T-helper 2 cell (primary cell): ENCODE measurements around the gene ADGRV1.
"Not testable (repeated sequence)": the region's sequence is repeated elsewhere in the genome, so short reads cannot be mapped to it uniquely, and the experiment has no call there.

Source experiments
- DNase-seq, 5 experiments: peaks; one replicate each; pipeline versions ENCODE4 v3.0.0 to v3.0.0-alpha.2; 2012 to 2022

The ADGRV1 gene

DNA sequence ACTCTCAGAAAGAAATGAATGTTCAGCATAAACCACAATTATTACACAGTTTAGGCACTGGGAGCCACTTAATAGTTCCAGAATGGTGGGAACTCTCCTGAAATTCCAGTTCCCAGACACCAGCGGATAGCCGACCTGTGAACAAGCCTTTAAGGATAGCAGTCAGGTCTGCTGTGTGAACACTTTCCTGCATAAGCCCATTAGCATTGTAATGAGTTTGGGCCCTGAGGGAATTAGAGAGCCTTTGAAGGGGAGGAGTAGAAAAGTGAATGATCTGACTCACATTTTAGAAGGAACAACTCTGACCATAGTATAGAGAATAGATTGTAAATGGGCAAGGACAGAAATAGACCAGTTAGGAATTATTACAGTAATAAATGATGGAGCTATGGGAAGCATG is 189.1 kb downstream of the ADGRV1 start:
- no peak for DNase-seq

DNA sequence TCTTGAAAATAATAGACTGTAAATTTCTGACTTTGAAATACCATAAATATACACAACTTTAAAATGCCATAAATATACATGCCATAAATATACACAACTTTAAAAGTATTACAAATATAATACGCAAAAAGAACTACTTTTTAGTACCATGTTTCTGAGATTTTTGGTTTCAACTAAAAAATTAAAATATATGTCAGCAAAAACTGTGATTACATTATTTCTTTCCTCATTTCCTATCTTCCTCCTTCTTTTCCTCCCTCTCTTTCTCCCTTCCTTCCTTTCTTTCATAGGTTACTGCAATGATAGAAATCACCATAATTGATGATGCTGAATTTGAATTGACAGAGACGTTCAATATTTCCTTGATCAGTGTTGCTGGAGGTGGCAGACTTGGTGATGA is 200.5 kb downstream of the ADGRV1 start:
- no peak for DNase-seq

DNA sequence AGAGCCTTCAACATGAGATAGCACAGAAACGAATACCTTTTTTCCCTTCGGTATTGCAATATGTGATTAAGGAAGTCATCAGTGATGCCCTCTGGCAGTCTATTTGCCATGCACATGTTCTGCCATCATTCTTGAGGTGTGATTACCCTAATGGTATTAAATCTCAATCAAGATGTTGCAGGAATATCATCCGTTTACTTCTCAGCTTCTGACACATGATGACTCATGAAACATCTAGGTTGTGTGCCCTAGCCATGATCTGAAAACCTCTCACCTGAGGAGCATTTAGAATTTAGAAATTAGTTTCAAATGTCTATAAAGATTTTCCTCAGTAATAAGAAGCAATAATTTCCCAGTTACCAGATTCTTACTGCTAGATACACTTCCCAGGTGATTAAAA is 209.1 kb downstream of the ADGRV1 start:
- no peak for DNase-seq

DNA sequence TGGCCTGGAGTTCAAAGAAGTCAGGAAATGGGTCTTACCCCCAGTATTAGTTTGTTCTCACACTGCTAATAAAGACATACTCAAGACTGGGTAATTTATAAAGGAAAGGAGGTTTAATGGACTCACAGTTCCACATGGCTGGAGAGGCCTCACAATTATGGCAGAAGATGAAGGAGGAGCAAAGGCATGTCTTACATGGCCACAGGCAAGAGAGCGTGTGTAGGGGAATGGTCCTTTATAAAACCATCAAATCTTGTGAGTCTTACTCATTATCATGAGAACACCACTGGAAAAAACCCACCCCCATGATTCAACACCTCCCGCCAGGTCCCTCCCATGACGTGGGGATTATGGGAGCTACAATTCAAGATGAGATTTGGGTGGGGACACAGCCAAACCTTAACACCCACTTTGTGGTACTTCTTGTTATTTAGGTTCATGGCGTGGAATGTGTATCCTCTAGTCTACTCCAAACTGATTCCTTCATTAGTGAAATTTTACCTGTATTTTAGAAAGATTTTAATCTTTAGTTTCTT is 211.5 kb downstream of the ADGRV1 start:
- not testable (repeated sequence) for DNase-seq

DNA sequence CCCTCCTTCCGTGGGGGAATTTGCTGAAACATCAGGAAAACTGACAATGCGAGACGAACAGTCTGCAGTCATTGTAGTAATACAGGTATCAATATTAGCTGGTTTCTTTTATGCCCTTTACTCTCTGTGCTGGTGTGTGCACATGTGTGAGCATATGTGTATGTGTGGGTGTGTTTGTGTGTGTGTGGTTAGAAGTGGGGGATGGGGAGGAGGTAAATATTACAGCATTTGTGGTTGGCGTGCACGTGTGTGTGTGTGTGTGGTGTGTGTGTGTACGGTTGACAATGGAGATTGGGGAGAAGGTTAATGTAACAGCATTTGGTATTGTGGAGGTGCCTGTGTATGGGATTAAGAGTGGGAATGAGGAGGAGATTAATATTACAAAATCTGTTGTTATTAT is 219.4 kb downstream of the ADGRV1 start:
- no peak for DNase-seq

DNA sequence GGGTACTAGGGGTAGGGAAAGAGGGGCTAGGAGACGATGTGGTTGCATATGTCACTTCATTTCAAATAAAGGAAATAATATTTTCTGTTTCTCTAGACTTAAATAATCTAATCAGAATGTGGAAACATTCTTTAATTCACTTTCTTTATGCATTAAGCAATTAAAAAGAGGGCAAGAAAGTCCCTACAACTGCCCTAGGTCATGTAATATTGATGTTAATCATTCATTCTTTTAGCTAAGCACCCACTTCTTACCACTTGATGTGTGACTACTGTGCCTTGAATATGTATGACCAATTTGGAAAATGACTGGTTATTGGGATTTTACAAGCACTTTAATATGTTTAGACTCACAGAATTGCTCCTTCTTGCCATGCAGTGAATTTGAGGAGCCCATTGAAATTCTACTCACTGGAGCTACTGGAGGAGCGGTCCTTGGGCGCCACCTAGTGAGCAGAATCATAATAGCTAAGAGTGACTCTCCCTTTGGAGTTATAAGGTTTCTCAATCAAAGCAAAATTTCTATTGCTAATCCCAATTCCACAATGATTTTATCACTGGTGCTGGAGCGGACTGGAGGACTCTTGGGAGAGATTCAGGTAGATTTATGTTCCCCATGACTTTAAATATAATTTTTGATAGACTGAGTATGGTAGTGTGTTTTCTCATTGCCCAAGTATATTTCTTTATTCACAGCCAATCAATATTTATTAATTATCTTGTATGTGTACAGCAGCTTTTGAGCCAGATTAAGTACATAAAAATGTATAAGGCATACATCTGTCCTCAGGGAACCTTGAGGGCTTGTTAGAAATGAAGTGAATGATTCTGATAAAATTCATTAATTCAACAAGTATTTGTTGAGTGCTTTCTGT is 225.1 kb downstream of the ADGRV1 start:
- peak in 4 of 5 experiments; percentile 34 to 49 (median 44) for DNase-seq

DNA sequence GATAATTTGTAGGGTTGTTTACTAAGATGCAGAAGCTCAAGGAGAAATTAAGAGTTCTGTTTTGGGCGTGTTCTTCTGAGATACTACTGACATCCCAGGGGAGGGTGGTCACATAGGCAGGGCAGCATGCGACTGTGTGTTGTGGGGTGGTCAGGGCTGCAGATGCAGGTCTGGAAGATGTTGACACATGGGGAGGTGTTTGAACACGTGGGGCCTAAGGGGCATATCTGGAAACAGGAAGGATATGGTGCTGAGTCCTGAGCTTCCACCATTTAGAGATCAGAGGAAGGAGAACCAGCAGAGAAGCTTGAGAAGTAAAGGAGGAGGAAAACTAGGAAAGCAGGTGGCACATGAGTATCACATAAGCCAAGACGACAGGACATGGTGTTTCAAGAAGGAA is 228.2 kb downstream of the ADGRV1 start:
- DNase-seq, result no peak

DNA sequence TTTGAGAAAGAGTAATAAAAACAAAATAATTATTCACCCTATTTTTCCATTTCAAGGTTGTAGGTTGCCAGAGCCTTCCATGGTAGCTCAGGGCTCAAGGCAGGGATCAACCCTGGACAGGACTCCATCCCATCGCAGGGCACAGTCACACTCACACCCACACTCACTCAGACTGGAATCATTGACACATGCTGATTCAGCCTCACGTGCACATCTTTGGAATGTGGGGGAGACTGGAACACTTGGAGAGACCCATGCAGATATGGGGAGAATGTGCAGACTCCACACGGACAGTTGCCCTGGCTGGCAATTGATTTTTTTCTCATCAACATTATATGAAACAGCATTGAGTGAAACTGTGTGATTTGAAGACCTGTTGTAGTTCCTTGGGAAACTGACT is 234.1 kb downstream of the ADGRV1 start:
- DNase-seq, result no peak

DNA sequence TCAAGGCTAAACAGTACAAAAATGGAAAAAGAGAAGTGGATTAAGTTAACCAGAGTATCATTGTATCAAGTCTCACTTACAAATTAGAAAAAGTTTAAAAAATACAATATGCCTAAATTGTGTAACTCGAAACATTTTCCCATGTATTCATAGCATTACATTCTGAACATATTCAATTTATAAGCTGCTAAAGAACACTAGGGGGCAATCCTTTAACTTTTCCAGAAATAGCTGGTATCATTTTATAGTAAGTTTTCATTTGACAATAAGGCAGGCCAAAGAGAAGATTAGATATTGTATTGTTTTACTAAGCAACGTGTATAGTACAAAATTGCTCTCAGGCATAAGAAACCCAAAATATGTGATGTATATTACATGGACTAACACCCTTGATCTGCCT is 234.6 kb downstream of the ADGRV1 start:
- no peak for DNase-seq

DNA sequence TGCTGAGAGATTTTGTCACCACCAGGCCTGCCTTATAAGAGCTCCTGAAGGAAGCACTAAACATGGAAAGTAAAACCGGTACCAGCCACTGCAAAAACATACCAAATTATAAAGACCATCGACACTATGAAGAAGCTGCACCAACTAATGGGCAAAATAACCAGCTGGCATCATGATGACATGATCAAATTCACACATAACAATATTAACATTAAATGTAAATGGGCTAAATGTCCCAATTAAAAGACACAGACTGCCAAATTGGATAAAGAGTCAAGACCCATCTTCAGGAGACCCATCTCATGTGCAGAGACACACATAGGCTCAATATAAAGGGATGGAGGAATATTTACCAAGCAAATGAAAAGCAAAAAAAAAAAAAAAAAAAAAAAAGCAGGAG is 238.3 kb downstream of the ADGRV1 start:
- not testable (repeated sequence) for DNase-seq

DNA sequence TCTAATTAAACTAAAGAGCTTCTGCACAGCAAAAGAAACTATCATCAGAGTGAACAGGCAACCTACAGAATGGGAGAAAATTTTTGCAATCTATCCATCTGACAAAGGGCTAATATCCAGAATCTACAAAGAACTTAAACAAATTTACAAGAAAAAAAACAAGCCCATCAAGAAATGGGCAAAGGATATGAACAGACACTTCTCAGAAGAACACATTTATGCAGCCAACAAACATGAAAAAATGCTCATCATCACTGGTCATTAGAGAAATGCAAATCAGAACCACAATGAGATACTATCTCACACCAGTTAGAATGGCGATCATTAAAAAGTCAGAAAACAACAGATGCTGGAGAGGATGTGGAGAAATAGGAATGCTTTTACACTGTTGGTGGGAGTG is 241.5 kb downstream of the ADGRV1 start:
- DNase-seq, result not testable (repeated sequence)

DNA sequence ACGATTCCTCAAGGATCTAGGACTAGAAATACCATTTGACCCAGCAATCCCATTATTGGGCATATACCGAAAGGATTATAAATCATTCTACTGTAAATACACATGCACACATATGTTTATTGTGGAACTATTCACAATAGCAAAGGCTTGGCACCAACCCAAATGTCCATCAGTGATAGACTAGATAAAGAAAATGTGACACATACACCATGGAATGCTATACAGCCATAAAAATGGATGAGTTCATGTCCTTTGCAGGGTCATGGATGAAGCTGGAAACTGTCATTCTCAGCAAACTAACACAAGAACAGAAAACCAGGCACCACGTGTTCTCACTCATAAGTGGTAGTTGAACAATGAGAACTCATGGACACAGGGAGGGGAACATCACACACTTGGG is 241.9 kb downstream of the ADGRV1 start:
- not testable (repeated sequence) for DNase-seq

DNA sequence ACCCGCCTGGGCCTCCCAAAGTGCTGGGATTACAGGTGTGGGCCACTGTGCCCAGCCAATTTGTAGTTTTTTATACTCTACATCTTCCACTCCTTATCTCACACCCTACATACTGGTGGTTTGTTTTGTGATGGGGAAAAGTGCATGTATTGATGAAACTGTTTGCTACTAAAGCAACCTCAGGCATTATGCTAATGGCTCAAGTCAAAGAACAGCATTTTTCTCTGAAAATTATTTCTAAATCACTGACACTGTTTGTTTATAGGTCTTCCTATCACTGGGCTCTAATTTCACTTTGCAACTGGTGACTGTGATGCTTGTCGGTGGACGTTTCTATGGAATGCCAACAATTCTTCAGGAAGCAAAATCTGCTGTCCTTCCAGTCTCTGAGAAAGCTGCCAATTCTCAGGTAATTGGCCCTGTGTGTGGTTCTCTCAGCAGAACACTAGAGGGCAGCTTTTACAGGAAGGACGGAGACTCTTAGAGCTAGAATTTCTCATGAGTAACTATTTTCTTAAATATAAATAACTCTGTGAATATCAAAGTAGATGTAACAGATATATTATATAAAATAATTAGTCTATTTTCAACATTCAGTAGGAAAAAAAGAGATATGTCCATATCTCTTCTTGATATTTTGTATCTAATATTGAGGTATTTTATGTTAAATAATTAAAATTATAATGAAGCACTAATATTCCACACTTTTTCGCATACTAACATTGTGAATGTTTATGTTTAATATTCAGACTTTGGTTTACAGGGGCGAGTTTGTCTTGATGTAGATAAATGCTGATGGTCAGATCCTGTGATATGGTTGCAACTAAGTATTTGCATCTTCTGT is 244.1 kb downstream of the ADGRV1 start:
- DNase-seq, result peak in 1 of 5 experiments; percentile 11

DNA sequence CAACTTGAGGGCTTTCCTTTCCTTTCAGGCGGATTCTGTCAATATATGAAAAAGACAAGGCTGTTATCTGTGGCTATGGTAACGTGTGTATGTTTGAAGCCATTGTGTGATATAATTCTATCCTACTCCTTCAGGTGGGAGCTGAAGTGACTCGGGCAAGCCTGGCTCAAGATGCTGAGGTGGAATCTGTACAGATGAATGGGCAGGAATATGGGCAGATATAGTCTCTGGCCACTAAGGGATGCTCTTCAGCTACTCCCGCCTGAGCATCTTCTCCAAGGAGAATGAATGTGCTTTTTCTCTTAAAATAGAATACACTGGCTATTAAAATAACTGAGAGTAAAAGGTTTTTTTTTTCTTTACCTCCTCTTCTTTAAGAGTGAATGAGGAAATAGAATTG is 244.8 kb downstream of the ADGRV1 start:
- DNase-seq, result no peak

DNA sequence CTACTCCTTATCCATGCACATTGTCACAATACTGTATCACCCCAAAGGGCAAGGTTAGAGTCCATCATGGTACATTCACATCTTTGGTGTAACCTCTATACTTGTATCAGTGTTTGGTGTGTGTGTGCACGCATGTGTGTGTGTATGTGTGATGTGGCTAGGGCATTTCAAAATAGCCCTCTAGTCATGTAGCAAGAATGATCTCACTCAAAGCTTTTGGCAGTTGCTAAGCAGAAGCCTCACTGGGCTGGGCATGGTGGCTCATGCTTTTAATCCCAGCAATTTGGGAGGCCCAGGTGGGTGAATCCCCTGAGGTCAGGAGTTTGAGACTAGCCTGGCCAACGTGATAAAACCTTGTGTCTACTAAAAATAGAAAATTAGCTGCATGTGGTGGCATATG is 245.3 kb downstream of the ADGRV1 start:
- DNase-seq, result no peak

DNA sequence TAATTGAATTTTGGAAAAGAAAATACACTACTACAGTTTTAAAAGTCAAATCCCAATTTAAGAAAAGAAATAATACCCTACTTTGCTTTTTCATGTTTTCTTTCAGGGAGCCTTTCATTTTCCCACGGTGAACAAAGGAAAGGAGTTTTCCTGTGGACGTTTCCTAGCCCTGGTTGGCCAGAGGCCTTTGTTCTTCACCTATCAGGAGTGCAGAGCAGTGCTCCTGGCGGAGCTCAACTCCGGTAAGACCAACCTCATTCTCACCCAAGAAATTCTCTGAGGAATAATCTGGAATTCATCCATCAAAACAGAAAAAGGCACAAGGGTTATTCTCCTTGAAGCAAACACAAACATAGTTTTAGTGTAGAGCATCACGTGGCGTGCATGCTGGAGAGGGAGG is 248.9 kb downstream of the ADGRV1 start:
- no peak for DNase-seq

DNA sequence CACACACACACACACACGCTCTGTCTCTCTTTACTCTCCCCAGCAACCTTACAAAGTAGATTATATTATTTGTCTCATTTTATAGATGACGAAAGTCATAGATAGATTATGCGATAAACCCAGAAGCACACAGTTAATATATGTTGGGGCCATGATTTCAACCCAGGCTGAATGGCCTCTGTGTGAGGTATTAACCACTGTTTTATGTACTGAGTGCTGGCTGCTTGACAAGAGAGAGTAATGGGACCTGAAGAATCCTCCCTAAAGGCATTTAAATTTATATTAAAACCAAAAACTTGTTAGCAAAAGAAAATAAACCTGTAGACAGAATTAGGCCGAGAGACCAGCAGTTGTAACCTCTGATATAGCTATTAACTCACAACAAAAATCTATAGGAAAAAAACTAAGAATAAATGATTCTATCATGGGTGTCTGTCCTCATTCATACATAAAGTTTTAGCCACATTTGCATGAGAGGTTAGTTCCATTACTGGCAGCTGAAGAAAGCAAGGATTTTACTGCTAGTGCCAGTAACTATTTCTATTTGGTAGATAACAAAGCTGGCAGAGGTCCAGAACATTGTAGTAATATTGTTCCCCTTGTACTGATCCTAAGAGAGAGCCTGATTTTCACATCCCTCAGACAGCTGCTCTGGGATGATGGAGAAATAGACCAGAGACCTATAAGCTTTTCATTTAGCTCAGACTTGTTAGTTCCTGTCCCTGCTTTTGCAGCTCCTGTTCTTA is 250.9 kb downstream of the ADGRV1 start:
- no peak for DNase-seq

DNA sequence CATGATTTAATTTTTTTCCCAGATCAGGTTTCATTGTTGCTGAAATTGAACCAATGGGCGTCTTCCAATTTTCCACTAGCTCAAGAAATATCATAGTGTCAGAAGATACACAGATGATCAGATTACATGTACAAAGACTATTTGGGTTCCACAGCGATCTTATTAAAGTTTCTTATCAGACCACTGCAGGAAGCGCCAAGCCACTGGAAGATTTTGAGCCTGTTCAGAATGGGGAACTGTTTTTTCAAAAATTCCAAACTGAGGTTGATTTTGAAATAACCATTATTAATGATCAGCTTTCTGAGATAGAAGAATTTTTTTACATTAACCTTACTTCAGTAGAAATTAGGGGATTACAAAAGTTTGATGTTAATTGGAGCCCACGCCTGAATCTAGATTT is 251.6 kb downstream of the ADGRV1 start:
- DNase-seq, result no peak

DNA sequence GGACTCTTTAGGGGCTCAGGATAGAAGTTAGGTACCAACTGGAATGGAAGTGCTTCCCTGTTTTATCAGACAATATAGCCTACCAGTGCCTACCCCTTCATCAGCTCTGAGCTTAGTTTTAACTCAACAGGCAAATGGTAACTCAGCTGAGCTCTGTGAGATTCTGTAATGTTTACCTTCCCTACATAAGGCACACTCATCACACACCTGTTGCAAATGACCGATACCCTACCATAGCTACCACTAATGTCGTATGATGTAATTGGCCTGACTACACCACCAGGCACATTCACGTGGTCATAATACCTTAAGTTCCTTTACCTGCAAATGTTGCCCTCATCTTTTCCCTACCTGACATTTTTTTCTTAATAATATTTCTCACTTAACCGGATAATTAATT is 254.8 kb downstream of the ADGRV1 start:
- no peak for DNase-seq

DNA sequence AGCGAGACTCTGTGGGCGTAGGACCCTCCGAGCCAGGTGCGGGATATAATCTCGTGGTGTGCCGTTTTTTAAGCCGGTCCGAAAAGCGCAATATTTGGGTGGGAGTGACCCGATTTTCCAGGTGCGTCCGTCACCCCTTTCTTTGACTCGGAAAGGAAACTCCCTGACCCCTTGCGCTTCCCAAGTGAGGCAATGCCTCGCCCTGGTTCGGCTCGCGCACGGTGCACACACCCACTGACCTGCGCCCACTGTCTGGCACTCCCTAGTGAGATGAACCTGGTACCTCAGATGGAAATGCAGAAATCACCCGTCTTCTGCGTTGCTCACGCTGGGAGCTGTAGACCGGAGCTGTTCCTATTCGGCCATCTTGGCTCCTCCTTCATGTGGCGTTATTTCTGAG is 263.5 kb downstream of the ADGRV1 start:
- DNase-seq, result not testable (repeated sequence)

DNA sequence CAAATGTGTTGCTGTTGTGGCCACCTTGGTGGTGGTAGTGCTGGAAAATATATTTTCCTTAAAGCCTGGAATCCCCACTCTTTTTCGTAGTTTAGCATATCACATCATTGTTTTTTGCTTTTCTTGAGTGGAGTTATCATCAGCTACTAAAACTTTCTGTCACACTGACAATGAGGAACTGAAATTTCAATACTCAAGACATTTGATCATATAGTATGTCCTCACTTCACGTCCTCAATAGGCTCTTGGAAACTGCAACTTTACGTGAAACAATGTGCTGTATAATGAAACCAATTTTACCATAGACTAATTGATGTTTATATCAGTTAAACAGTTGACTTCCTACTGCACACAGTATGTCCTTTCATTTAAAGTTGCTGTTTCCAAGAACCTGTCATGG is 265.8 kb downstream of the ADGRV1 start:
- DNase-seq, result no peak

DNA sequence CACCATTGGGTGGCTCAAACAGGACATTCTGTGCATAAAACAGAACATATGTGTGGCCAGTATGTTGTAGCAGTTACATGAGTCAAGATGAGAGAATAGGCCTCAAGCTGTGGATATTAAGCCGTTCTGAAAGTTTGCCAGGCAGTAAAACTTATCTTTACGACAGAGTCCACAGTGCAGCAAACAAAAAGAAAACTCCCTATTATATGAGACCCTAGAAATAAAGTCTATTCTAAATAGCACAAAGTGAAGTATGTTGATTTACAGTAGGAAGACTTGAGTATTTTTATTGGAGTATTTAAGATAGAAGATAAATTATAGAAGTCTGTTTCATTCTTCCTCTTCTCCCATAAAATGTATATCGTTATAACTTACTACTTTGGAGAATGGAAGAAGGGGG is 271.5 kb downstream of the ADGRV1 start:
- DNase-seq, result no peak

DNA sequence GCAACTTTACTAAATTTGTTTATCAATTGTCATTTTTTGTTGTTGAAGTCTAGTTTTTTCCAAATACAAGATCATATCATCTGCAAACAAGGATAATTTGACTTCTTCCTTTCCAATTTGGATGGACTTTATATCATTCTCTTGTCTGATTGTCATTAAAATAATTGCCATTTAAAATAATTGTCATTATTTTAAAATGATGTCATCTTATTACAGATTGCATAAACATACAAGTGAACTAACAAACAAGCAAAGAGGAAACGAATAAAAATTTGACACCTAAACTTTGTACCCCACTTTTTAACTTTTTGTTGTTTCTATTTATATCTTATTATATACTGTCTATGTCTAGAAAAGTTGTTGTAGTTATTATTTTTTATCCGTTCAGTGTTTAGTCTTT is 275.2 kb downstream of the ADGRV1 start:
- no peak for DNase-seq
